RKO (cell line): Measurements from ENCODE around the gene HSD17B10.
"Not testable (repeated sequence)": the region's sequence is repeated elsewhere in the genome, so short reads cannot be mapped to it uniquely, and the experiment has no call there.

ENCODE experiments used
- DNase-seq: peaks from one replicate; pipeline ENCODE4 v3.0.0-alpha.2; 2016; ENCODE audit warnings: low spot score

Gene HSD17B10

GRCh38 chrX:53437206-53437605, 3.0 kb upstream of the HSD17B10 start:
- no peak for DNase-seq

DNA sequence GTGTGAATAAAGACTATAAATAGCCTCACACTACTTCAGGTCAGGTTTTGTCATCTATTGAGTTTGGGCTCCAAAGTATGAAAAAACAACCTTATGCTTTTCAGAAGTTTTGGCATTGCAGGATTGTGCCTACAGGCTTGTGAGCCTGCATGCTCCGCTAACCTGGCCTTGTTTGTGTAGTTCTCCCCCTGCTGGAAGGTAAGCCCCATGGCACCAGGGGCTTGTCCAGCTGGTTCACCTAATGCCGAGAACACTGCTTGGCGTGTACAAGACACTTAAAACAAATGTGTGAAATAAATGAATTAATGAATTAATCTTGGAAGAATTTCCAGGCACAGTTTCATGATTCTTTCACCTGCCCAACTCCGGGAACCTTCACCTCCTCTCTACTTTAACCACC, 1.8 kb upstream of the HSD17B10 start:
- peak; percentile 80 for DNase-seq

GRCh38 chrX:53430231-53430630, 3.9 kb downstream of the HSD17B10 start:
- DNase-seq: no peak

- DNase-seq: no peak
Observed at GRCh38 chrX:53429755-53430154, 4.4 kb downstream of the HSD17B10 start.

DNA sequence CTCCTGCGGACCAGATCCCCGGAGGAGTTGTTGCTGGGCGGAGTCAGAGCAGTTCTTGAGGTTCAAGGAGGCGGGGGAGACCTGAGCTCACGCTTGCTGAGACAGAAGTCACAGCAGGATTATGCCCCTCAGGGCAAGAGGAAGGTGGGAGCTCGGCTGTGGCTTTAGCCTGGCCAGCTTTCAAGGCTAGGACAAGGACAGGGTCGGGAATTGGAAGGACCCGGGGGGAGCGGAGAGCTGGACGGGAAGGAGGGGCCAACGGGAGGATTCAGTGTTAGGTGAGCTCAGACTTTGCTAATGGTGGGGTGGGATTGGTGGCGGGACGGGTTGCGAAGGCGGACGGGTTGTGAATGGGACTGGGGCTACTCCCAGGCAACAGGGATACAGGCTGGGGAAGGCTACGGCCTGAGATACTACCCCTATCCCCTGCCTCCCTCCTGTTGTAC, 11.3 kb downstream of the HSD17B10 start, which contains the start of gene RIBC1:
RIBC1 (plus strand) TSS at position 13 of the 446 bp plus-strand sequence. CDS start 3,404 bp downstream, outside the sequence.
- no peak for DNase-seq

DNA sequence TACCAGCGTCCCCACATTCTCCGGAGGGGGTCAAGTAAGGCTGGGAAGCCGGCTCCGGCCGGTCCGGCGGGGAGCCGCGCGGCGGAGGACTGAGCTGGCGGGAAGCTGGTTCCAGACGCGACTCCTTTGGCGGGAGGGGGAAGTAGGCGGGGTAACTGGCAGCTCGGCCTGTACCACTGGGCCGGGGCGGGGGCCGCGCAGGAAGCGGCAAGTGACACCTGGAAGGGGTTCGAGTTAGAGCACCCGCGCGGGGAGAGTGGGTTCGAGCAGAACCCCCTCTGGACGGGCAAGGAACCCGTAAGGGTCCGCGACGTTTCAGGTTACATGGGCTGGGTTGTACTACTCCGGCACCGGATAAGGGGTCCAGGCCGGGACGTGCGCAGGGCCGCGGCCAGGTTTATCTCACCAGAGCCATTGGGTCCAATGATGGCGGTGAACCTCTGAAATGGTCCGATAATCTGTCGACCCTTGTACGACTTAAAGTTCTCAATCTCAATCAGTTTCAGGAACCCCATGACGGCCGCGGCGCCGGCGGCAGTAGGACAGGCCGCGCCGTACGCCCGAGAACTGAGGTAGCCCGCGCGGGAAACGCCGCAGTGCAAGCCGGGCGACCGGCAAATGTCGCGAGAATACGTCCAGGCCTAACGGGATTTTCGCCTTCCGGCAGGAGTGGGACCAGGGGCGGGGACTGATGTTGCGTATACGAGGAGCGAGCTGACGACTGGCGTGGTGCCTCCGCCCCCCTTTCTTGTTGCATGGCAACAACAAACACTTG, 11.9 kb downstream of the HSD17B10 start, which contains the start of gene SMC1A:
SMC1A (minus strand) TSS at position 569 of the 775 bp plus-strand sequence; CDS start at position 515, 54 bp downstream.
- peak; percentile 99 for DNase-seq

- DNase-seq: no peak
Observed at GRCh38 chrX:53421772-53422085, 12.4 kb downstream of the HSD17B10 start.

DNA sequence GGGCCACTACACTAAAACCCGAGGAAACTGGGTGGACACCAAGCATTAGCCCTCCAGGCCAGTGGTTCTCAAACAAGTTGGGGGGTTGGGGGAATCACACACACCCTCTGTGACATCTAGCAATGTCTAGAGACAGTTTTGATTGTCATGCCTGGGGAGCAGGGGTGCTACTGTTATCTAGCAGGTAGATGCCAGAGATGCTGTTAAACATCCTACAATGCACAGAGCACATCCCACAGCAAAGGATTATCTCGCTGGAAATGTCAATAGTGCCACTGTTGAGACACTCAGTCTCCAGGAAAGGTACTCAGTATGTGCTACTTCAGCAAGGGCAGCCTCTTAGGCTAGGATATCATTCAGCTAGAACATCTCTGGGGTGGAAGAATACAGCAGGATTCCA, 13.0 kb downstream of the HSD17B10 start:
- peak; percentile 30 for DNase-seq

DNA sequence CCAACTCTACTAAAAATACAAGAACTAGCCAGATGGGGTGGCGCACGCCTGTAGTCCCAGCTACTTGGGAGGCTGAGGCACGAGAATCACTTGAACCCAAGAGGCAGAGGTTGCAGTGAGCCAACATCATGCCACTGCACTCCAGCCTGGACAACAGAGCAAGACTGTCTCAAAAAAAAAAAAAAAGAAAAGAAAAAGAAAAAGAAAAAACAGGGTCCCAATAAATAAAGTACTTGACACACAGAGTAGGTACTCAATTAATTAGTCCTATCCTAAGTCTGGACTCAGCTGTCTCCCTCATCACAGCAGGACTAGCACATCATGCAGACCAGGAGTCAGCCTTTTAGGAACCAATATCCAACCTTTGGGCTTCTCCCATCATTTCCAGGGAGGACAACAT, 13.8 kb downstream of the HSD17B10 start:
- not testable (repeated sequence) for DNase-seq

DNA sequence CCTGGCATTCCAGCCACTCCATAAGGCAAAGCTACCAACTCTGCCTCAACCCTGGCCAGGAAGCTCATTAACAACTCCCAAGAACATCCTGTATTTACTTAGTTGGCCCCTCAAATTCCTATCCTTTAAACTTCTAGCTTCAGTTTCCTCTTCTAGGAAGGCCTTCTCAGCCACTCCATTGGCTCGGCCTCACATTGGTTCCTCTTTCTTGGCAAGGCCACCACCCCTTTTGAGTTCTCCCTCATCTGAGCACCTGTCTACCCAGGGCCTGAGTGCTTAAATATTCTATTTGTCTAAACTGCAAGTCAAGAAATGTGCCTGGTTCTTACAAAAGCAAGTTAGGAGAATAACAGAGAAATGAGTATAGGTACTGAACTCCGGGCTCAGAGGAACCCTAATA, 21.7 kb downstream of the HSD17B10 start:
- DNase-seq: no peak

GRCh38 chrX:53403535-53403934, 30.6 kb downstream of the HSD17B10 start:
- DNase-seq: no peak

- peak; percentile 10 for DNase-seq
Observed at GRCh38 chrX:53398216-53398615, 36.0 kb downstream of the HSD17B10 start.

- no peak for DNase-seq
Observed at GRCh38 chrX:53395605-53396298, 38.4 kb downstream of the HSD17B10 start.

GRCh38 chrX:53383376-53384076, 50.6 kb downstream of the HSD17B10 start:
- no peak for DNase-seq
